Measurements from ENCODE around the gene TTYH2. TPM values are rescaled to one million over a fixed set of nuclear protein-coding genes. Genes with fewer than 3 reads are reported as not detected.
"Not testable (repeated sequence)": the region's sequence is repeated elsewhere in the genome, so short reads cannot be mapped to it uniquely, and the experiment has no call there.

The TTYH2 gene
- total RNA-seq, 4 donors from 2014 or later = 22.6 to 37.2 (median 26.4) TPM

GRCh38 chr17:74186498-74186897 lies 26.9 kb upstream of the TTYH2 start:
- Histone ChIP-seq H3K4me1 (no peaks in the 10 kb centered on the region), H3K4me3 (no peak overlapping the region), H3K9me3 (no peaks in the 10 kb centered on the region), H3K27me3 (peaks cover 0 to 25% of the 10 kb centered on the region in 2 donors), H3K27ac (no peak overlapping the region), H3K36me3 (no peaks in the 10 kb centered on the region)
- WGBS, 2 donors = 76 to 90% methylated on average over 20 of the region's 20 CpGs
- no peak for DNase-seq (ENCODE audit: low spot score in 2 of 2)
- no peak for TF ChIP-seq CTCF (IDR thresholded peaks at IDR 0.05)
- TF ChIP-seq POLR2A (IDR thresholded peaks at IDR 0.05) = no peak
- no peak for TF ChIP-seq EP300 (IDR thresholded peaks at IDR 0.05)

GRCh38 chr17:74187761-74188160 lies 25.6 kb upstream of the TTYH2 start:
- H3K27ac ChIP-seq = no peak overlapping the region
- no peaks in the 10 kb centered on the region for H3K4me1 ChIP-seq
- peaks cover 0 to 13% of the 10 kb centered on the region in 2 donors for H3K27me3 ChIP-seq
- DNase-seq (ENCODE audit: low spot score in 2 of 2) = no peak
- H3K9me3 ChIP-seq = no peaks in the 10 kb centered on the region
- H3K36me3 ChIP-seq = no peaks in the 10 kb centered on the region
- no peak overlapping the region for H3K4me3 ChIP-seq
- WGBS, 2 donors = 45 to 50% methylated on average over 11 of the region's 11 CpGs
- TF ChIP-seq CTCF (IDR thresholded peaks at IDR 0.05) (no peak), POLR2A (IDR thresholded peaks at IDR 0.05) (no peak), EP300 (IDR thresholded peaks at IDR 0.05) (no peak)

GRCh38 chr17:74188687-74189086 lies 24.7 kb upstream of the TTYH2 start:
- not testable (repeated sequence) for H3K4me3 ChIP-seq; H3K9me3 ChIP-seq; H3K4me1 ChIP-seq; H3K36me3 ChIP-seq; DNase-seq (ENCODE audit: low spot score in 2 of 2); H3K27ac ChIP-seq
- 81 to 88% methylated on average over 4 of the region's 4 CpGs for WGBS, 2 donors
- peaks cover 0 to 11% of the 10 kb centered on the region in 2 donors for H3K27me3 ChIP-seq

GRCh38 chr17:74190154-74190553 lies 23.2 kb upstream of the TTYH2 start:
- TF ChIP-seq EP300 (IDR thresholded peaks at IDR 0.05) (no peak), POLR2A (IDR thresholded peaks at IDR 0.05) (no peak), CTCF (IDR thresholded peaks at IDR 0.05) (no peak)
- H3K27me3 ChIP-seq = peaks cover 0 to 16% of the 10 kb centered on the region in 2 donors
- H3K4me3 ChIP-seq = no peak overlapping the region
- WGBS, 2 donors = 42 to 45% methylated on average over 2 of the region's 2 CpGs
- DNase-seq (ENCODE audit: low spot score in 2 of 2) = no peak
- no peaks in the 10 kb centered on the region for H3K36me3 ChIP-seq
- H3K27ac ChIP-seq = no peak overlapping the region
- no peaks in the 10 kb centered on the region for H3K4me1 ChIP-seq
- no peaks in the 10 kb centered on the region for H3K9me3 ChIP-seq

GRCh38 chr17:74190807-74191406 lies 22.5 kb upstream of the TTYH2 start:
- Histone ChIP-seq H3K9me3 (no peaks in the 10 kb centered on the region), H3K36me3 (no peaks in the 10 kb centered on the region), H3K27me3 (peaks cover 0 to 20% of the 10 kb centered on the region in 2 donors), H3K4me3 (no peak overlapping the region), H3K27ac (no peak overlapping the region), H3K4me1 (no peaks in the 10 kb centered on the region)
- DNase-seq (ENCODE audit: low spot score in 2 of 2) = no peak
- 39 to 40% methylated on average over 6 of the region's 6 CpGs for WGBS, 2 donors
- no peak for TF ChIP-seq POLR2A (IDR thresholded peaks at IDR 0.05)
- TF ChIP-seq EP300 (IDR thresholded peaks at IDR 0.05) = no peak
- TF ChIP-seq CTCF (IDR thresholded peaks at IDR 0.05) = no peak

All from tibial nerve (tissue), 4 donors.